H1 (cell line): ENCODE results near the gene CT47A1. TPM values are rescaled to one million over a fixed set of nuclear protein-coding genes. Genes with fewer than 3 reads are reported as not detected.

ENCODE experiments used
- CTCF ChIA-PET: fragments of 300-600 bp; sonication (Branson Sonifier 250); formaldehyde crosslinking; loops from one replicate; lab custom pipeline; 2021; ENCODE audit not compliant: partially characterized antibody; lab: Charles Lee
- POLR2A ChIA-PET: fragments of 300-600 bp; sonication (Branson Sonifier 250); formaldehyde crosslinking; loops from one replicate; lab custom pipeline; 2021; ENCODE audit warnings: inconsistent platforms; ENCODE audit not compliant: partially characterized antibody; lab: Charles Lee
- DNase-seq, 2 experiments: peaks; one replicate each; pipeline versions ENCODE4 v3.0.0 to v3.0.0-alpha.2; 2010 to 2022; ENCODE audit warnings: low spot score in 2 of 2, low read depth in 1 of 2, mixed read lengths in 1 of 2
- FAIRE-seq: peaks from 2 replicates; lab custom pipeline; 2011; peaks lifted over from hg19 to GRCh38; lab: Jason Lieb, UNC
- H2AFZ ChIP-seq: 2 replicates; pipeline ENCODE4 v1.8.1; 2012; ENCODE audit warnings: low read length, inconsistent platforms
- H2AK5ac ChIP-seq: 2 replicates; pipeline ENCODE4 v1.6.1; 2013; ENCODE audit warnings: low read depth, low read length
- H2BK120ac ChIP-seq: replicated peaks from 2 replicates; pipeline ENCODE3; 2013; ENCODE audit warnings: low read depth, low read length, inconsistent platforms
- H2BK12ac ChIP-seq: 2 replicates; pipeline ENCODE4 v1.6.1; 2013; ENCODE audit warnings: low read depth, low read length
- H2BK15ac ChIP-seq: 2 replicates; pipeline ENCODE4 v1.6.1; 2013; ENCODE audit warnings: low read length
- H2BK20ac ChIP-seq: 2 replicates; pipeline ENCODE4 v1.6.1; 2013; ENCODE audit warnings: low read length
- H2BK5ac ChIP-seq: 2 replicates; pipeline ENCODE4 v1.6.1; 2013; ENCODE audit warnings: low read depth, low read length
- H3K14ac ChIP-seq: 2 replicates; pipeline ENCODE4 v1.6.1; 2013; ENCODE audit warnings: inconsistent platforms; ENCODE audit not compliant: insufficient read length
- H3K18ac ChIP-seq: 2 replicates; pipeline ENCODE4 v1.6.1; 2013; ENCODE audit warnings: low read length; ENCODE audit errors: extremely low read depth
- H3K23ac ChIP-seq: 2 replicates; pipeline ENCODE4 v1.6.1; 2013; ENCODE audit warnings: inconsistent platforms; ENCODE audit not compliant: insufficient read length
- H3K23me2 ChIP-seq: 2 replicates; pipeline ENCODE4 v1.6.1; 2013; ENCODE audit warnings: low read depth, low read length
- H3K27ac ChIP-seq: 2 replicates; pipeline ENCODE4 v1.6.1; 2011; ENCODE audit warnings: low read depth, low read length, inconsistent platforms
- H3K27me3 ChIP-seq, 4 experiments: replicated peaks in 1 of 4; 1 replicate in 1 of 4; 2 replicates in 3 of 4; pipeline versions ENCODE4 v1.6.1 to v1.8.1; 2011 to 2013; ENCODE audit warnings: low read length in 3 of 4, mild to moderate bottlenecking in 3 of 4, inconsistent platforms in 2 of 4, mixed read lengths in 2 of 4, moderate library complexity in 1 of 4; ENCODE audit not compliant: control insufficient read depth in 3 of 4, insufficient read depth in 3 of 4; ENCODE audit errors: extremely low read depth in 1 of 4
- H3K36me3 ChIP-seq, 4 experiments: 2 replicates each; pipeline versions ENCODE4 v1.6.1 to v1.8.1; 2011 to 2013; ENCODE audit warnings: mild to moderate bottlenecking in 4 of 4, low read length in 3 of 4, moderate library complexity in 2 of 4, control low read depth in 1 of 4, inconsistent platforms in 1 of 4; ENCODE audit not compliant: insufficient read depth in 4 of 4, control insufficient read depth in 2 of 4
- H3K4ac ChIP-seq: replicated peaks from 2 replicates; pipeline ENCODE3; 2013; ENCODE audit warnings: low read length, low read depth, mixed read lengths, inconsistent platforms; ENCODE audit not compliant: insufficient read length
- H3K4me1 ChIP-seq, 4 experiments: replicated peaks in 1 of 4; 1 replicate in 1 of 4; 2 replicates in 3 of 4; pipeline versions ENCODE4 v1.6.1 to v1.8.1; 2011 to 2013; ENCODE audit warnings: low read length in 3 of 4, inconsistent platforms in 2 of 4, mixed read lengths in 1 of 4; ENCODE audit not compliant: insufficient read depth in 4 of 4, control insufficient read depth in 3 of 4
- H3K4me2 ChIP-seq, 2 experiments: 2 replicates each; pipeline versions ENCODE4 v1.6.1 to v1.8.1; 2011 to 2013; ENCODE audit warnings: low read depth in 2 of 2, low read length in 2 of 2, control low read depth in 1 of 2, inconsistent platforms in 1 of 2, mild to moderate bottlenecking in 1 of 2; ENCODE audit not compliant: insufficient read depth in 1 of 2
- H3K4me3 ChIP-seq, 4 experiments: fragments of 200-600, 300-600 bp in 1 of 4; sonication (generic), shearing (Covaris generic), sonication (Bioruptor Twin) in 1 of 4; 2 replicates each; pipeline versions ENCODE4 v1.5.1 to v1.8.1; 2011 to 2016; ENCODE audit warnings: low read length in 4 of 4, low read depth in 3 of 4, control low read depth in 2 of 4, inconsistent platforms in 2 of 4, mild to moderate bottlenecking in 2 of 4, mixed read lengths in 1 of 4, moderate library complexity in 1 of 4; ENCODE audit not compliant: insufficient read depth in 2 of 4; ENCODE audit errors: extremely low read depth in 1 of 4
- H3K56ac ChIP-seq: replicated peaks from 2 replicates; pipeline ENCODE3; 2013; ENCODE audit warnings: low read depth, mild to moderate bottlenecking, mixed read lengths, low read length, inconsistent platforms; ENCODE audit not compliant: insufficient read length
- H3K79me1 ChIP-seq: 2 replicates; pipeline ENCODE4 v1.6.1; 2013; ENCODE audit warnings: low read depth, low read length, control low read depth
- H3K79me2 ChIP-seq, 2 experiments: 2 replicates each; pipeline versions ENCODE4 v1.6.1 to v1.8.1; 2012 to 2013; ENCODE audit warnings: low read length in 2 of 2, mild to moderate bottlenecking in 2 of 2, inconsistent platforms in 1 of 2; ENCODE audit not compliant: insufficient read depth in 2 of 2, control insufficient read depth in 1 of 2
- H3K9ac ChIP-seq, 4 experiments: replicated peaks in 1 of 4; 1 replicate in 1 of 4; 2 replicates in 3 of 4; pipeline versions ENCODE4 v1.6.1 to v1.8.1; 2011 to 2013; ENCODE audit warnings: low read depth in 3 of 4, low read length in 3 of 4, control low read depth in 2 of 4, mild to moderate bottlenecking in 2 of 4, moderate library complexity in 2 of 4, inconsistent platforms in 1 of 4; ENCODE audit errors: extremely low read depth in 1 of 4
- H3K9me3 ChIP-seq, 2 experiments: 2 replicates each; pipeline versions ENCODE4 v1.6.1 to v1.8.1; 2012 to 2013; ENCODE audit warnings: mild to moderate bottlenecking in 2 of 2, moderate library complexity in 2 of 2, control low read depth in 1 of 2, inconsistent platforms in 1 of 2, low read depth in 1 of 2, low read length in 1 of 2, mixed read lengths in 1 of 2; ENCODE audit not compliant: insufficient read depth in 2 of 2
- H4K20me1 ChIP-seq, 2 experiments: replicated peaks in 1 of 2; 2 replicates each; pipeline versions ENCODE3 to v1.8.1; 2011 to 2013; ENCODE audit warnings: inconsistent platforms in 2 of 2, low read length in 2 of 2, mild to moderate bottlenecking in 1 of 2; ENCODE audit not compliant: insufficient read depth in 2 of 2, control insufficient read depth in 1 of 2
- H4K5ac ChIP-seq: 2 replicates; pipeline ENCODE4 v1.6.1; 2013; ENCODE audit warnings: low read length, low read depth, mixed read lengths, inconsistent platforms; ENCODE audit not compliant: insufficient read length
- H4K8ac ChIP-seq: 2 replicates; pipeline ENCODE4 v1.8.0; 2013; ENCODE audit warnings: mild to moderate bottlenecking, moderate library complexity, low read length, inconsistent platforms; ENCODE audit not compliant: insufficient read depth; ENCODE audit errors: extremely low read depth
- H4K91ac ChIP-seq: replicated peaks from 2 replicates; pipeline ENCODE3; 2013; ENCODE audit warnings: low read length, mixed read lengths, inconsistent platforms; ENCODE audit not compliant: insufficient read length
- CREB1 ChIP-seq: IDR thresholded peaks from 2 replicates; pipeline ENCODE4 v1.6.1; 2012; ENCODE audit warnings: inconsistent platforms
- CTBP2 ChIP-seq: IDR thresholded peaks from 2 replicates; pipeline ENCODE4 v1.7.0; 2011; ENCODE audit warnings: borderline replicate concordance, mild to moderate bottlenecking, moderate library complexity, mixed read lengths, low read length; ENCODE audit not compliant: insufficient read depth, insufficient read length
- HDAC2 ChIP-seq, 2 experiments: fragments of 300-600 bp in 1 of 2; sonication (generic) in 1 of 2; IDR thresholded peaks; 2 replicates each; pipeline ENCODE4 v1.6.1; 2011 to 2012; ENCODE audit warnings: low read depth in 2 of 2, low read length in 2 of 2, mild to moderate bottlenecking in 2 of 2, moderate library complexity in 2 of 2, borderline replicate concordance in 1 of 2, inconsistent platforms in 1 of 2
- KDM4A ChIP-seq: IDR thresholded peaks from one replicate; pipeline ENCODE4 v1.7.1; 2012; ENCODE audit warnings: low read depth, mild to moderate bottlenecking, moderate library complexity, low read length, inconsistent platforms; ENCODE audit not compliant: severe bottlenecking
- PHF8 ChIP-seq: fragments of 200-600 bp; sonication (generic); conservative IDR thresholded peaks from 2 replicates; pipeline ENCODE4 v1.7.1; 2012; ENCODE audit warnings: low read depth, mild to moderate bottlenecking, inconsistent platforms, low read length, moderate library complexity
- POLR2AphosphoS5 ChIP-seq: IDR thresholded peaks from 2 replicates; pipeline ENCODE4 v1.6.1; 2011; ENCODE audit warnings: low read depth, low read length
- SIX5 ChIP-seq: IDR thresholded peaks from 2 replicates; pipeline ENCODE4 v1.6.1; 2011; ENCODE audit warnings: mild to moderate bottlenecking, low read depth, low read length
- SP2 ChIP-seq: IDR thresholded peaks from 2 replicates; pipeline ENCODE4 v1.6.1; 2012; ENCODE audit warnings: mild to moderate bottlenecking, low read length, inconsistent platforms
- WGBS, 2 experiments: shearing (Covaris generic) in 1 of 2; methylation state at CpG; one replicate each; pipeline versions ENCODE4 v1.1.6 to v1.1.7; 2013 to 2015; ENCODE audit warnings: low lambda C conversion rate in 2 of 2, mixed read lengths in 2 of 2, inconsistent platforms in 1 of 2, low coverage in 1 of 2, missing lambda C conversion rate in 1 of 2; ENCODE audit not compliant: insufficient replicate concordance in 2 of 2, insufficient coverage in 1 of 2, insufficient read length in 1 of 2; ENCODE audit errors: extremely low coverage in 1 of 2, missing lambda C conversion rate in 1 of 2; 5-methylcytosine and 5-hydroxymethylcytosine counted together
- polyA plus RNA-seq, 7 experiments: library from polyadenylated mRNA; depleted of rRNA in 3 of 7; stranded (reverse) in 5 of 7; unstranded in 2 of 7; fragments of >200 nt in 5 of 7; fragments of 200-250 nt in 2 of 7; gene quantifications; 1 replicate in 5 of 7; 2 replicates in 1 of 7; 4 replicates in 1 of 7; pipeline versions ENCODE4 v1.2.1 to v1.2.3, GENCODE V29; 2011 to 2013; ENCODE audit warnings: missing spikeins in 2 of 7, mixed read lengths in 2 of 7
- total RNA-seq: library from RNA; stranded (reverse); fragmentation: NEBNext Ultra II Directional; extraction: Animal tissue kit (Norgen Biotek cat#: 25700); gene quantifications from 2 replicates; pipeline ENCODE4 v1.2.1, GENCODE V29; 2021

Gene CT47A1
- total and polyA plus RNA-seq, 2 of the 8 experiments (the other 6 are each of a cell fraction or from before 2014, with no cell fraction given), result not detected

GRCh38 chrX:121011254-121011653, 25.7 kb upstream of the CT47A1 start:
- no peaks in the 10 kb centered on the region for H3K79me1 ChIP-seq
- no peaks in the 10 kb centered on the region for H3K23me2 ChIP-seq
- no peak overlapping the region for H4K8ac ChIP-seq
- no peak overlapping the region for H2BK5ac ChIP-seq
- no peak overlapping the region for H3K23ac ChIP-seq
- H4K91ac ChIP-seq, result no peak overlapping the region
- no peaks in the 10 kb centered on the region for H3K36me3 ChIP-seq
- no peaks in the 10 kb centered on the region for H4K20me1 ChIP-seq
- peaks cover 4 to 23% of the 10 kb centered on the region in 2 experiments; a peak in 3 of 4 replicates for H3K9me3 ChIP-seq
- H3K14ac ChIP-seq, result no peak overlapping the region
- no peak overlapping the region for H2AFZ ChIP-seq
- H2AK5ac ChIP-seq, result no peak overlapping the region
- no peak overlapping the region for H3K9ac ChIP-seq
- no peak overlapping the region for H2BK120ac ChIP-seq
- no peak overlapping the region for H3K56ac ChIP-seq
- H3K4me3 ChIP-seq, result no peak overlapping the region
- no peaks in the 10 kb centered on the region for H3K4me1 ChIP-seq
- CTCF ChIA-PET, result no interaction called here
- H4K5ac ChIP-seq, result no peak overlapping the region
- H3K18ac ChIP-seq, result no peak overlapping the region
- WGBS, 2 experiments, result 83% methylated on average over 2 of the region's 7 CpGs; no CpG with 5 or more reads in 1 of the 2 experiments
- no peak overlapping the region for H2BK15ac ChIP-seq
- no peak overlapping the region for H2BK20ac ChIP-seq
- DNase-seq (no peak), FAIRE-seq (no peak)
- H3K4me2 ChIP-seq, result no peak overlapping the region
- H3K27ac ChIP-seq, result no peak overlapping the region
- POLR2A ChIA-PET, result no interaction called here
- H3K79me2 ChIP-seq, result no peaks in the 10 kb centered on the region
- H3K4ac ChIP-seq, result no peak overlapping the region
- H2BK12ac ChIP-seq, result no peak overlapping the region
- no peaks in the 10 kb centered on the region for H3K27me3 ChIP-seq
- TF ChIP-seq KDM4A (no peak), SP2 (no peak), SIX5 (no peak), HDAC2 (IDR thresholded peaks at IDR 0.05; ENCODE audit: borderline replicate concordance in 1 of 2, low read depth in 2 of 2, low read length in 2 of 2) (no peak), CREB1 (no peak), CTBP2 (no peak), PHF8 (no peak), POLR2AphosphoS5 (no peak)
